Measurements from ENCODE around the gene SUB1. TPM values are rescaled to one million over a fixed set of nuclear protein-coding genes. Genes with fewer than 3 reads are reported as not detected.

The SUB1 gene
- total RNA-seq, 1 experiment from 2014 or later, result 204 TPM

DNA sequence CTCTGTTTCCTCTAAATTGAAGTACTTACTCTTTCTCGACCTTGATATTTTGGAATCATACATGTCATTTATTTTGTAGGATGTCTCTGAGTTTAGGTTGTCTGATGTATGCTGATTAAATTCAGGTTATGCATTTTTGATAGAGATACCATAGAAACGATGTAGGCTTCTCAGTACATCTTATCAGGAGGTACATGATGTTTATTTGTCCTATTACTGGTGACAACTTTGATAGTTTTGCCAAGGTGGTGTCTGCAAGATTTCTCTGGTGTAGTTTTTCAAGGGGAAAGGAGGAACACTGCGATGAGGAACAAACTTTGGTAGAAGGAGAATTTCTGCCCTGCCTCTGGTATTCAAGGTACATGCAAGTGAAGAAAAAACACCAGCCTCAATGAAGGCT lies 29.9 kb downstream of the SUB1 start:
- no peaks in the 10 kb centered on the region for H3K9me3 ChIP-seq (ENCODE audit: control insufficient read depth, insufficient read depth, low read depth, low read length)
- H3K4me1 ChIP-seq (ENCODE audit: control insufficient read depth, insufficient read depth, low read length), result no peaks in the 10 kb centered on the region
- in situ Hi-C loops (cut with HindIII; ENCODE audit: low pct_unique_long_range_greater_than_20kb, low sequenced_read_pairs) (no loop called here), intact Hi-C loops (cut with micrococcal nuclease; ENCODE audit: unreplicated experiment) (no loop called here)
- no peaks in the 10 kb centered on the region for H3K36me3 ChIP-seq (ENCODE audit: control insufficient read depth, insufficient read depth, low read length)
- POLR2A ChIA-PET, result no interaction called here
- CTCF ChIA-PET, result no interaction called here
- H3K27me3 ChIP-seq (ENCODE audit: control insufficient read depth, insufficient read depth, low read length), result no peaks in the 10 kb centered on the region
- no peak for ATAC-seq
- DNase-seq (ENCODE audit: low read depth, low spot score), result no peak
- no peak overlapping the region for H3K4me3 ChIP-seq (ENCODE audit: low read depth in 2 of 2, low read length in 2 of 2)
- TF ChIP-seq SIN3A (IDR thresholded peaks at IDR 0.05; ENCODE audit: borderline replicate concordance, insufficient read depth, low read depth, low read length), result no peak
- TF ChIP-seq, protein P1, sequence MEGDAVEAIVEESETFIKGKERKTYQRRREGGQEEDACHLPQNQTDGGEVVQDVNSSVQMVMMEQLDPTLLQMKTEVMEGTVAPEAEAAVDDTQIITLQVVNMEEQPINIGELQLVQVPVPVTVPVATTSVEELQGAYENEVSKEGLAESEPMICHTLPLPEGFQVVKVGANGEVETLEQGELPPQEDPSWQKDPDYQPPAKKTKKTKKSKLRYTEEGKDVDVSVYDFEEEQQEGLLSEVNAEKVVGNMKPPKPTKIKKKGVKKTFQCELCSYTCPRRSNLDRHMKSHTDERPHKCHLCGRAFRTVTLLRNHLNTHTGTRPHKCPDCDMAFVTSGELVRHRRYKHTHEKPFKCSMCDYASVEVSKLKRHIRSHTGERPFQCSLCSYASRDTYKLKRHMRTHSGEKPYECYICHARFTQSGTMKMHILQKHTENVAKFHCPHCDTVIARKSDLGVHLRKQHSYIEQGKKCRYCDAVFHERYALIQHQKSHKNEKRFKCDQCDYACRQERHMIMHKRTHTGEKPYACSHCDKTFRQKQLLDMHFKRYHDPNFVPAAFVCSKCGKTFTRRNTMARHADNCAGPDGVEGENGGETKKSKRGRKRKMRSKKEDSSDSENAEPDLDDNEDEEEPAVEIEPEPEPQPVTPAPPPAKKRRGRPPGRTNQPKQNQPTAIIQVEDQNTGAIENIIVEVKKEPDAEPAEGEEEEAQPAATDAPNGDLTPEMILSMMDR (IDR thresholded peaks at IDR 0.05), result no peak
- no peak for TF ChIP-seq POLR2AphosphoS5 (IDR thresholded peaks at IDR 0.05; ENCODE audit: low read depth, low read length)
- TF ChIP-seq TCF7L2 (IDR thresholded peaks at IDR 0.05; ENCODE audit: low read depth, low read length), result no peak
- no peak for TF ChIP-seq REST (IDR thresholded peaks at IDR 0.05; ENCODE audit: insufficient read depth in 1 of 2, low read depth in 2 of 2, low read length in 1 of 2)
- H3K27ac ChIP-seq (ENCODE audit: low read length), result no peak overlapping the region
- no TSS peak for BruUV-seq (replicated peaks)

- TF ChIP-seq, protein P1 (IDR thresholded peaks at IDR 0.05), result no peak
- no peak for TF ChIP-seq SIN3A (IDR thresholded peaks at IDR 0.05; ENCODE audit: borderline replicate concordance, insufficient read depth, low read depth, low read length)
- no peak for TF ChIP-seq REST (IDR thresholded peaks at IDR 0.05; ENCODE audit: insufficient read depth in 1 of 2, low read depth in 2 of 2, low read length in 1 of 2)
- TF ChIP-seq TCF7L2 (IDR thresholded peaks at IDR 0.05; ENCODE audit: low read depth, low read length), result no peak
- no peak for TF ChIP-seq POLR2AphosphoS5 (IDR thresholded peaks at IDR 0.05; ENCODE audit: low read depth, low read length)
- Histone ChIP-seq H3K27ac (ENCODE audit: low read length) (no peak overlapping the region), H3K9me3 (ENCODE audit: control insufficient read depth, insufficient read depth, low read depth, low read length) (no peaks in the 10 kb centered on the region), H3K4me3 (ENCODE audit: low read depth in 2 of 2, low read length in 2 of 2) (no peak overlapping the region), H3K4me1 (ENCODE audit: control insufficient read depth, insufficient read depth, low read length) (no peaks in the 10 kb centered on the region), H3K27me3 (ENCODE audit: control insufficient read depth, insufficient read depth, low read length) (no peaks in the 10 kb centered on the region), H3K36me3 (ENCODE audit: control insufficient read depth, insufficient read depth, low read length) (no peaks in the 10 kb centered on the region)
- ChIA-PET CTCF (no interaction called here), POLR2A (interaction anchor here (0.8 kb wide), 1 partner anchor 20 kb away, joined by 9 read pairs; no protein-coding TSS in a partner anchor)
- intact Hi-C loops (cut with micrococcal nuclease; ENCODE audit: unreplicated experiment) (no loop called here), in situ Hi-C loops (cut with HindIII; ENCODE audit: low pct_unique_long_range_greater_than_20kb, low sequenced_read_pairs) (no loop called here)
- ATAC-seq (no peak), DNase-seq (ENCODE audit: low read depth, low spot score) (no peak)
- BruUV-seq (replicated peaks), result no TSS peak
Observed at GRCh38 chr5:32618962-32619361, 33.6 kb downstream of the SUB1 start.
